Fibroblast of skin of back (primary cell): ENCODE measurements around the gene HARS2.
"Not testable (repeated sequence)": the region's sequence is repeated elsewhere in the genome, so short reads cannot be mapped to it uniquely, and the experiment has no call there.

ENCODE experiments used
- DNase-seq: peaks from one replicate; pipeline ENCODE4 v3.0.0-alpha.2; 2013

HARS2 gene

DNA sequence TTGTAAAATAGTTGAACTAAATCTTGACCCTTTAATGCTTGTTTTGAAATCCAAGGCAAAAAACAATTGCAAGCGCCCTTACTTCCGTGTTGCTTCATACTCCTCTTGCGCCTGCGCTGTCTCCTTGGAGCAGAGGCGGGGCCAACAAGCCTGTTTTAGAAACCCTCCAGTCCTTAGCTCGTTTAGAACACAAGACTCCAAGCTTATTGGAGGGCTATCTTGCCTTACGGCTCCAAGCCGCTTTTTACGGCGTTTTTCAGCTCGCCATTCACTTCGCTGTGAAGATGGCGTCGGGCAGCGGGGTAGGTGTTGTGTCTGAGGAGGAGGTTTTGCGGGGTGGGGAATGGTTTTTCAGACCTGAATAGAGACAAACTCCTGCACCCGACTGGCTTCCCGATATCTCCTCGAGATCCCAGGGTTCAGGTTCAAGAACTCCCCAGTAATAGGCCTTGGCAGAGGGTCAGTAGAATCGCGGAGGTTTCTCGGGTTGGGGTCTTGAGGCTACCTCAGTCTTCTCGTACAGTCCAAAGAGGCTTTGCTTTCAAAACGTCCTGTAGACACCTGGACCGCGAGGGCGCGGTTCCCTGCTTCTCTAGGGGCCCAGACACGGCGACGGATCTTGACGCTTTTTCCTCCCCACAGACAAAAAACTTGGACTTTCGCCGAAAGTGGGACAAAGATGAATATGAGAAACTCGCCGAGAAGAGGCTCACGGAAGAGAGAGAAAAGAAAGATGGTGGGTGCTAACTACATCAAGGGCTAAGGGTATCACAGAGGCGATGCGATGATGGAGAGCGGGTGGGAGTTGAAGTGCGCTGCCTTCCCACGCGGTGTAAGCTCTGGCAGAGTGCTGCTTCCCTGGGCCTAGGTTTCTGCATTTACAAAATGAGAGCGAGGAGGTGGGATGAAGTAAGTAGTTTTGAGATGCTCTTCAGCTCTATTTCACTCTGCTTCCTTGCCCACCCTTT lies 9.2 kb downstream of the HARS2 start, which contains the start of gene ZMAT2:
TSS of gene ZMAT2 (plus strand) at position 271 of the 968 bp plus-strand sequence. CDS start at position 285, 14 bp downstream.
- DNase-seq = peak; percentile 99

DNA sequence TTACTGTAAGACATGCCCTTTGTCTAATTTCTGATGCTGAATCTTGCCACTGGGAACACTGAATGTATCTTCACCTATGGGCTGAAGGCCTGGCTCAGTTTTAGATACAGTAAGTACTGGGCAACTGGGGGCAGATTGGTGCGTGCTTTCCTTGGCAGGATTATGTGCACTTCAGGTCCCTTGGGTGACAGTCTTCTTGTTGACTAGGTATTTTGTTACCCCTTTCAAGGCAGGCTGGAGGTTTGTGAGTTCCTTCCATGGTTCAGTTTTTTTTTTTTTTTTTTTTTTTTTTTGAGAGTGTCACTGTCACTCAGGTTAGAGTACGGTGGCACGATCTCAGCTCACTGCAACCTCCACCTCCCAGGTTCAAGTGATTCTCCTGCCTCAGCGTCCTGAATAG lies 16.6 kb downstream of the HARS2 start:
- no peak for DNase-seq

DNA sequence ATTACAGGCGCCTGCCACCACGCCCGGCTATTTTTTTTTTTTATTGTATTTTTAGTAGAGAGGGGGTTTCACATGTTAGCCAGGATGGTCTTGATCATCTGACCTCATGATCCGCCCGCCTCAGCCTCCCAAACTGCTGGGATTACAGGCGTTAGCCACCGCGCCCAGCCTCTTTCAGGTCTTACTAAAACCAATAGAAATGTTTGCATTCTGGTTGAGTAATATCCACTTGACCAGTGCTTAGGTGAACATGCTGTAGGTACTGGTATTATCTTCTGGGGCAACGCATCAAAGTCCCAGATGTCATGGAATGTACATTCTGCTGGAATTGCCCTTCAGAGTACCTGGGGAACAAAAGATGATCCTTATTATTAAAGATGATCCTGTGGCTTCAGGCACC lies 17.5 kb downstream of the HARS2 start:
- DNase-seq = not testable (repeated sequence)

DNA sequence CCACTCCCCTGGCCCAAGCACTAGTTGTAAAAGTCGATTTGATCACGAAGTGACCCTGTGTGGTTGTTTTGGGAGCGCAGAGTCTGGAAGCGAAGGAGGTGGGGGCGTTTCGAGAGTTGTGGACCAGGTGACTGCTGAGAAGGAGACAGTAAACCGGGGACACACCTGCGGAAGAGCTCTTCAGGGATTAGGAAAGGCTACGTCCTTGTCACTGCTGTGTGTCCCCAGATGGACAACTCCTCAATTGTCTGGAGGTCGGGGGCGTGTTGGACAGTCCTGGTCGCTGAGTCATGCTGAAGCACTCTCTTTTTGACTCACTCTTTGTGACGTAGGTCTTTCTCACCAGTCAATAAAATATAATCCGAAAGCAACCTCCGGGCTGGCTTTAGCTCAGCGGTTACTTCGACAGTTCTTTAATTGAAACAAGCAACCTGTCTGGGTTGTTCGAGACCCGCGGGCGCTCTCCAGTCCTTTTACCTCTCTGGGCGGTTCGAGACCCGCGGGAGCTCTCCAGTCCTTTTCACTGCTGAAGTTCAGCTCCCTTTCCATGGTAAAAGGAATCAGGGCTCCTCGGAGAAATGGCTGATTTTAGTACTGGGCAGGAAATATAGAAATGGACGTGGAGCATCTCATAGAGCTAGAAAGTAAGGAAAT lies 19.8 kb downstream of the HARS2 start:
- DNase-seq = peak; percentile 98

DNA sequence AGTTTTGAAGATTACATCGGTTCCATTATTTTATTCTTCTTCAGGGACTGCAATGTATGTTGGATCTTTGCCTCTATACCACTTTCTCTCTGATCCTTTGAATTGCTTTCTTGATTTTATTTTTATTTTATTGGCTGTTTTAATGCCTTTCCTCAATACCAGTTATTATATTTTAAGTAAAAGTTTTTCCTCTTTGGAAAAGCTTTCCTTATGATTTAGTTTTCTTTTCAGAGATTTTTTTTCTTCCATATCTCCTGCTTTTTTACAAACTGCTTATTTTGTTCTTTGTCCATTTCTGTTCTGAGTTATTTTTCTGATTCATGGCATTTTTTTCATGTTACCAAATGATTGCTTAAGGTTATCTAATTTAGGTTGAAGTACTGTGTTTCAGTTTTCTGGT lies 20.5 kb downstream of the HARS2 start:
- DNase-seq = no peak

DNA sequence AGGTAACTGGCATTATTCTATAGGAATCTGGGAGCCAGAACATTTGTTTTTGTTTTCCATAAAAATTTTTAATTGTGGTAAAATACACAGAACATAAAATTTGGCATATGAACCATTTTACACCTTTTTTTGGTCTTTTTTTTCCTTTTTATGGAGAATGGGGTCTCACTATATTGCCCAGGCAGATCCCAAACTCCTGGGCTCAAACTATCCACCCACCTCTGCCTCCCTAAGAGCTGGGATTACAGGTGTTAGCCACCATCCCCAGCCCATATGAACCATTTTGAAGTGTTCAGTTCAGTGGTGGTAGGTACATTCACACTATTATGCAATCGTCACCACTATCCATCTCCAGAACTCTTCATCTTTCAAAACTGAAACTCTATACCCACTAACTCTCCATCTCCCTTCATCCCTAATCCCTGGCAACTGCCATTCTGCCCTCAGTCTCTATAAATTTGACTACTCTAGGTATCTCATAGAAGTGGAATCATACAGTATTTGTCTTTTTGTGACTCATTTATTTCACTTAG lies 22.4 kb downstream of the HARS2 start:
- DNase-seq = no peak

DNA sequence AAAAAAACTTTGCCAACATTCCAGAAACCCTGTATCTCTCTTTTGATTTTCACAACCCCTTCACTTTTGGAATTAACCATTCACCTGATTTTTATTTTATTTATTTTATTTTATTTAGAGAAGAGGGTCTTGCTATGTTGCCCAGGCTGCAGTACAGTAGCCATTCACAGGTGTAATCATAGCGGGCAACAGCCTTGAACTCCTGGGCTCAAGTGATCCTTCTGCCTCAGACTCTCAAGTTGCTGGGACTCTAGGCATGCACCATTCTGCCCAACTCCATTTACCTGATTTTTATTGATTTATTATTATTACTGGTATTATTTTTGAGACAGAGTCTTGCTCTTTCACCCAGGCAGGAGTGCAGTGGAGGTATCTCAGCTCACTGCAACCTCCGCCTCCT lies 25.0 kb downstream of the HARS2 start:
- not testable (repeated sequence) for DNase-seq

DNA sequence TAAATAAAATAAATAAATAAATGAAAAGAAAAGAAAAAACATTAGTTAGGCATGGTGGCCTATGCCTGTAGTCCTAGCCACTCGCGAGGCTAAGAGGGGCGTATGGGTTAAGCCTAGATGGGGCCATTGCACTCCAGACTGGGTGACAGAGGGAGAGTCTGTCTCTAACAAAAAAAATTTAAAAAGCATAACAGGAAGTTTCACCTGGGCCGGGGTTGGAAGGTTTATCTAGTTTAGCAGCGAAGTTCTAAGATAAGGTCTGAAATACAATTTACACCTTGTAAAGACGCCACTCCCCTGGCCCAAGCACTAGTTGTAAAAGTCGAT lies 27.0 kb downstream of the HARS2 start:
- DNase-seq = no peak

DNA sequence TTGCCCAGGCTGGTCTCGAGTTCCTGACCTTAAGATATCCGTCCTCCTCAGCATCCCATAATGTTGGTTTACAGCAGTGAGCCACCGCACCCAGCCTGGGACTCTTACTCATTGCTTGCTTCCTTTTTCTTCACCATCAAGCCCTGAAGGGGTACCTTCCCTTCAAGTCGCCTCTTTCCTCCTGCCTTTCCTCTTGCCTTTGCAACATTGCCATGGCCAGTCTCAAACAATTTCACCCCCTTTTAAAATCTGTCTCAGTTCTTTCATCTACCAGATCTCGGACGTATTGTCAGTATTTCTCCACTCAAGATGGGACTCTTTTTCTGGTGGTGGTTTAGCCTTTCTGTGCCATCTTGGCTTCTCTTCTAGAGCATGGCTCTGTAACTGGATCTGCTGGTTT lies 29.5 kb downstream of the HARS2 start:
- DNase-seq = not testable (repeated sequence)

DNA sequence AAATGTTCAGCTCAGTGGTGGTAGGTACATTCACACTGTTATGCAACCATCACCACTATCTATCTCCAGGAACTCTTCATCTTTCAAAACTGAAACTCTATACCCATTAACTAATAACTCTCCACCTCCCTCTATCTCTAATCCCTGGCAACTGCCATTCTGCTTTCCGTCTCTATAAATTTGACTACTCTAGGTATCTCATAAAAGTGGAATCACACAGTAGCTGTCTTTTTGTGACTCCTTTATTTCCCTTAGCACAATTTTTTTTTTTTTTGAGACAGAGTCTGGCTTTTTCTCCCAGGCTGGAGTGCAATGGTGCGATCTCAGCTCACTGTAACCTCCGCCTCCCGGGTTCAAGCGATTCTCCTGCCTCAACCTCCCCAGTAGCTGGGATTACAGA lies 30.1 kb downstream of the HARS2 start:
- DNase-seq = not testable (repeated sequence)

DNA sequence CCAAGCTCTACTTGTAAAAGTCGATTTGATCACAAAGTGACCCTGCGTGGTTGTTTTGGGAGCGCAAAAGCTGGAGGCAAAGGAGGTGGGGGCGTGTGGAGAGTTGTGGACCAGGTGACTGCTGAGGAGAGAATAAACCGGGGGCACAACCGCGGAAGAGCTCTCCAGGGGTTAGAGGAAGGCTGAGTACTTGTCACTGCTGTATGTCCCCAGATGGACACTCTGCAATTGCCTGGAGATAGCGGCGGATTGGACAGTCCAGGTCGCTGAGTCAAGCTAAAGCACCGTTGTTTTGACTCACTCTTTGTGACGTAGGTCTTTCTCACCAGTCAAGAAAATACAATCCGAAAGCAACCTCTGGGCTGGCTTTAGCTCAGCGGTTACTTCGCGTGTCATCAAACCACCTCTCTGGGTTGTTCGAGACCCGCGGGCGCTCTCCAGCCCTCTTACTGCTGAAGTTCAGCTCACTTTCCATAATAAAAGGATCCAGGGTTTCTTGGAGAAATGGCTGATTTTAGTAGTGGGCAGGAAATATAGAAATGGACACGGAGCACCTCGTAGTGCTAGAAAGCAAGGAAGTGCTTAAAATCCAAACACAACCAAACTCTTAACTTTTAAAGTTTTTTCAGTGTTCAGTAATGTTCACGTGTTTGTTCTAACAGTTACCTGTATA lies 34.7 kb downstream of the HARS2 start:
- peak; percentile 94 for DNase-seq

DNA sequence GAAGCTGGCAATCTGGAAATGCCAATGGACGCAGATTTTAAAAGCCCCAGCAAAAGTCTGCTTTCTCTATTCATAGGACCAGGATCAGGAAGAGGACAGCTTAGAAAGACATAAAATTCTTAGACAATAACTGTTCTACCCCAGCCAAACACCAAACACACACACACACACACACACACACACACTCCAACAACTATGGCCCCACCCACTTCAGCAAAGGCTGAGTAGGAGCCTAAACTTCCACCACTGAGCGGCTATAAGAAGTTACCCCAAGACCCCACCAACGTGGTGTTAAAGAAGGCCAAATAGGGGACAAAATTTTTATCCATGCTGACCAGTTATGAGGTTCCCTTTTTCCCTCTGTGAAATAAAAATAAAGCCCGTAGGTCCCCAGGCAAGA lies 41.8 kb downstream of the HARS2 start:
- no peak for DNase-seq

DNA sequence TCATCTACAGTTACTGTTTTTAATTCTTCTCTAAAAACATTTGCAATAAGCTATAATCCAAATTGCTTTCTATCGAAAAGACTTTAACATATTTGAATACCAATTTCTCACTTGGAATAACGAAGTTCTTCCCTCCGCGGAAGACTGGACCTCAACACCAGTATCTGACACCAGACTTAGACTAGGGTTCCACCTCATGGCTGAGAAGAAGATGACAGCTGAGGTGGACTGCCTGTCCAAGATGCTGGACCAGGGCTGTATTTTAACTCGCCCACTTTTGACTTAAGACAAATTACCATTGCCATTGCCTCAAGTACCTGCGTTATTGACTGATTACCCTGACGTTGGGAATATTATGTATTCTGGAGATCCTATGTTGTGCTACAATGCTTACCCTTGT lies 43.1 kb downstream of the HARS2 start:
- DNase-seq = peak; percentile 9

DNA sequence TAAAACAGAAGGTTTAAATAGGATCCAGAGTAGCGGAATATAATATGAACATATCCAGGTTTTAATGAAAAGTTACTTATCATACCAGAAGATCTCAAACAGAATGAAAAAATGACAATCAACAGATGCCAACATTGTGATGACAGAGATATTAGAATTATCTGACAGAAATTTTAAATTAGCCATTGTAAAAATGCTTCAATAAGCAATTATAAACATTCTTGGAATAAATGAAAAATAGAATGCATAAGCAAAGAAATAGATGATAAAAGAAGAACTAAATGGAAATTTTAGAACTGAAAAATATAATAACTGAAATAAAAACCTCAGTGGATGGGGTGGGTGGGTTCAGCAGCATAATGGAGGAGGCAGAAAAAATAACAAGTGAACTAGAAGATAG lies 46.2 kb downstream of the HARS2 start:
- DNase-seq = no peak

DNA sequence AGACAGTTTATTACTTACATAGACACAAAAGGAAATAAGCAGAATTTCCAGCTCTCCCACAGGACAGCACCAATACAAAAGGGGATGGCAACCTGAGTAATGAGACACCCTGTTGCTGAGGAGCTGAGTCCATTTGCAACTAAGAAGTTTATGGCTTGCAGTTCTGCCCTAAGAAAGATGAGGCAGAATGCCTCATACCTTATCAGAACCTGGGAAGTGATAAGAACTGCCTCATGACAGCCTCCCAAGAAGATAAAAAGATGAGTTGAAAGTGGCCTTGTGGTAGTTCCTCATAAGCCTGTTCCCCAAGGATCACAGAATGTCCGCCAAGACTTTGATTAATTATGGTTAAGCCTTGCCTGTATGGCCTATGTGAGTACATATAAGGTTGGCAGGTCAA lies 50.7 kb downstream of the HARS2 start:
- no peak for DNase-seq
